ENCODE results near the gene PRDM5. TPM values are rescaled to one million over a fixed set of nuclear protein-coding genes. Genes with fewer than 3 reads are reported as not detected.

Gene PRDM5
- total RNA-seq: 10 to 100 TPM; 33.4 to 53.8 (median 45.3) TPM
- polyA plus RNA-seq: 1 to 10 TPM; 8.1 to 9.0 TPM
- long read RNA-seq, donor 1, full-length matches to known transcripts: 29 of 61 reads
- long read RNA-seq, donor 1, partial matches to known transcripts: 12 of 61 reads
- long read RNA-seq, donor 1, other reads (novel, unspliced or antisense): 20 of 61 reads
- long read RNA-seq, donor 2, partial matches to known transcripts: 0 of 2 reads
- long read RNA-seq, donor 2, other reads (novel, unspliced or antisense): 0 of 2 reads
- long read RNA-seq, donor 3, full-length matches to known transcripts: 13 of 22 reads
- long read RNA-seq, donor 3, partial matches to known transcripts: 4 of 22 reads
- long read RNA-seq, donor 3, other reads (novel, unspliced or antisense): 5 of 22 reads

- no peaks in the 10 kb centered on the region for H3K9me3 ChIP-seq
- peak; percentile 46 for TF ChIP-seq POLR2A (IDR thresholded peaks at IDR 0.05)
- TF ChIP-seq CTCF (IDR thresholded peaks at IDR 0.05): peak in 1 of 3 donors; percentile 22
- TF ChIP-seq EP300 (IDR thresholded peaks at IDR 0.05): no peak
- peak within 1 kb of the TSS; percentile 99 to 100 for H3K27ac ChIP-seq
- intact Hi-C loops (cut with DNase I): loop anchor here in 3 of 4 donors (5.0 kb wide), 1 partner anchor 150 kb away; the partner anchor contains the start of gene NDNF (in 3 of the 3)
- H3K27me3 ChIP-seq: no peaks in the 10 kb centered on the region
- H3K4me1 ChIP-seq (ENCODE audit: insufficient read depth): peaks cover 10% of the 10 kb centered on the region
- peak; percentile 74 to 89 (median 87) for DNase-seq
- H3K4me3 ChIP-seq: peak within 1 kb of the TSS; percentile 51
- H3K36me3 ChIP-seq: no peaks in the 10 kb centered on the region
- 0% methylated on average over 32 to 86 of the region's 86 CpGs for WGBS, 3 donors
Measured at GRCh38 chr4:120922381-120923206, at the start of gene PRDM5. TSS of gene PRDM5 (minus strand) at chr4:120922726. CDS start at chr4:120922608, 118 bp downstream.

DNA sequence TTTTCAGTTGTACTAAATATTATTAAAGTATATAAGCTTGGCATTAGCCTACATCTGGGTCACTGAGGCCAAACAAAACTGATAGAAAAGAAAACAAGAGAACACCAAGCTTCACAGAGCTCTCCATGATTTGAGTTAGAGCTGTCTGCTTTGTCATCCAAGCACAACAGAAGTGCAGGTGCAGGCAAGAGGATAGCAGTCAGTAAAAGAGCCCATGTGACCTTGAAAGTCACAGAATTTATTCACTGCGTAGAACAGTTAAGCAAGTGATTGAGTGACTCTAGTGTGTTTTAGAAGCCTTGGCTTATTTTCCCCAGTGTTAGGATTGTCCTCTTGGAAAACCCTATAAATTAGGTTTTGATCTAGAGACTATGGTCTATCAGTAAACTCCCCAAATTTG is 49.4 kb upstream of the PRDM5 start:
- WGBS, 3 donors: 16 to 28% (median 18%) methylated on average over 1 of the region's 1 CpG
- no peak for TF ChIP-seq EP300 (IDR thresholded peaks at IDR 0.05)
- no peak for TF ChIP-seq CTCF (IDR thresholded peaks at IDR 0.05)
- no peak for TF ChIP-seq POLR2A (IDR thresholded peaks at IDR 0.05)
- H3K4me1 ChIP-seq (ENCODE audit: insufficient read depth): no peaks in the 10 kb centered on the region
- H3K27ac ChIP-seq: no peak overlapping the region
- no peaks in the 10 kb centered on the region for H3K9me3 ChIP-seq
- no peak overlapping the region for H3K4me3 ChIP-seq
- intact Hi-C loops (cut with DNase I): no loop called here
- DNase-seq: no peak
- no peaks in the 10 kb centered on the region for H3K27me3 ChIP-seq
- no peaks in the 10 kb centered on the region for H3K36me3 ChIP-seq

DNA sequence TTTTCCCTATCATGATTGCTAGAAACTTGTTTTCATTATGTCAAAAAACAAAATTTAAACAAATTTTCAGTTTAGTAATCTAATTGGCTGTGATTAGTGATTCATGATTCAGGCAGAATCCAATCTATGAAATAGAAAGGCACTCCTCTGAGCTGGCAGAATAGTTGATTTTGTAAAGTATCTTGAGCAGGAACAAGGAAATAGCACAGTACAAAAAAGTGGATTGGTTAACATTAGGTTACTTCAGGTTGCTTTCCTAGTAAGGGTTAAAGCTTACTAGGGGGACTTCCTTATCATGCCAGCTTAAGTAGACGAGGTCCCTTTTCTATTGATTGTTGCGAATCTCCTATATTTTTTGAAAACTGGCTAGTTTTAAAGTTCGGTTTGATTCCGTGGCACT is 43.4 kb upstream of the PRDM5 start:
- 72 to 73% (median 72%) methylated on average over 4 of the region's 4 CpGs for WGBS, 3 donors
- Histone ChIP-seq H3K4me1 (ENCODE audit: insufficient read depth) (no peaks in the 10 kb centered on the region), H3K27me3 (no peaks in the 10 kb centered on the region), H3K27ac (no peak overlapping the region), H3K9me3 (no peaks in the 10 kb centered on the region), H3K36me3 (no peaks in the 10 kb centered on the region), H3K4me3 (no peak overlapping the region)
- no peak for DNase-seq
- TF ChIP-seq EP300 (IDR thresholded peaks at IDR 0.05) (no peak), CTCF (IDR thresholded peaks at IDR 0.05) (no peak), POLR2A (IDR thresholded peaks at IDR 0.05) (no peak)
- intact Hi-C loops (cut with DNase I): no loop called here

GRCh38 chr4:120964596-120964995 is 42.1 kb upstream of the PRDM5 start:
- H3K4me3 ChIP-seq: no peak overlapping the region
- H3K27ac ChIP-seq: no peak overlapping the region
- no peak for DNase-seq
- H3K9me3 ChIP-seq: no peaks in the 10 kb centered on the region
- no peaks in the 10 kb centered on the region for H3K4me1 ChIP-seq (ENCODE audit: insufficient read depth)
- whole genome bisulfite sequencing, 3 donors: 33 to 70% (median 63%) methylated on average over 1 of the region's 1 CpG
- no peak for TF ChIP-seq CTCF (IDR thresholded peaks at IDR 0.05)
- H3K27me3 ChIP-seq: no peaks in the 10 kb centered on the region
- intact Hi-C loops (cut with DNase I): no loop called here
- no peaks in the 10 kb centered on the region for H3K36me3 ChIP-seq
